Skin of body (tissue), 2 donors: ENCODE measurements around the gene IGSF23. TPM values are rescaled to one million over a fixed set of nuclear protein-coding genes. Genes with fewer than 3 reads are reported as not detected.
"Not testable (repeated sequence)": the region's sequence is repeated elsewhere in the genome, so short reads cannot be mapped to it uniquely, and the experiment has no call there.

Experiments
- DNase-seq: peaks from one replicate; lab custom pipeline; 2025; lab: John Stamatoyannopoulos, UW
- total RNA-seq: library from RNA; depleted of rRNA; stranded (reverse); fragments of >200 nt; gene quantifications from one replicate; pipeline ENCODE4 v1.2.3, GENCODE V29; 2014

Gene IGSF23
- total RNA-seq, 1 donor from 2014 or later, result not detected

GRCh38 chr19:44663996-44664395 is 50.6 kb downstream of the IGSF23 start:
- DNase-seq, result no peak

DNA sequence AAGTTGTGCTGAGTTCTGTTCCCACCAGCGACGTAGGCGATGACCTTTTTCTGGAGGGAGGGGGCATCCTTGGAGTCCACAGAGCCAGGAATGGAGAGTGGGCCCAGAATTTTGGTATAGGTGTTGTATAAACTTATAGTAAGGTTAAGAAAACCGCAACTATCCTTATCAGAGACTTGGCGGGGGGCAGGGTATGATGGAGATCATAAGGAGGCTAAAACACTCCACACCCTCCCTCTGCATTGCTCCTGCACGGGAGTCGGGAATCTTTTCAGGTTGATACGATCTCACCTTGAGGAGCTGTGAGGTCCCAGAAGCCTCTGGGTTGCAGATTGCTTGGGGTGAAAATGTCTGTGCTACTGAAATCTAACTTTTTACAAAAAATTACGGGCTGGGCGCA is 51.6 kb downstream of the IGSF23 start:
- DNase-seq, result no peak

DNA sequence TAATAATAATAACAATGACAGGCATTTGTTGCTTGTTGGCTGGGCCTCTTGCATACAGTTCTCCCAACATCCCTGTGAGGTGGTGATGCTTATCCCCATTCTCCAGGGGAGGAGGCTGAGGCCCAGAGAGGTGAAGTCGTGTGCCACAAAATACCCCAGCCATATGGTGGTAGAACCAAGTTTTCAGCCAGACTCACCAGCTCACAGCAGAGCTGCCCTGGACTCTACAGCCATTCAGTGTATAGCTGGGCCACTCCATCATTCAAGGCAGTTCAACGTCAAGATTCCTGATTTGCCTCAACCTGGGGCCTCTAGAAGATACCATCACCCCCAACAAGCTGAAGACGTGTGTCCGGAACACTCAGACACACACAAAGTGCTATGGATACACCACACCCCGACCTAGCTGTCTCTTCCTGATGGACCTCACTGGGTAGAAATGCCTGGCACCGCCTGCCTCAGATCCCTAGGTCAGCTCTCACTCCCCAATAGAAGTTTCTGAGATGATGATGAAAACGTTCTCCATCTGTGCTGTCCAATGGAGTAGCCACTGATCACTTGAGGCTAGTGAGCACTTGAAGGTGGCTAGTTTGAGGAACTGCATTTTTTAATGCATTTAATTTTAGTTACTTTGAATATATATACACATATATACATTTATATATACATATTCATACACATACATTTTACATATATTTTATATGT is 53.6 kb downstream of the IGSF23 start:
- no peak for DNase-seq

DNA sequence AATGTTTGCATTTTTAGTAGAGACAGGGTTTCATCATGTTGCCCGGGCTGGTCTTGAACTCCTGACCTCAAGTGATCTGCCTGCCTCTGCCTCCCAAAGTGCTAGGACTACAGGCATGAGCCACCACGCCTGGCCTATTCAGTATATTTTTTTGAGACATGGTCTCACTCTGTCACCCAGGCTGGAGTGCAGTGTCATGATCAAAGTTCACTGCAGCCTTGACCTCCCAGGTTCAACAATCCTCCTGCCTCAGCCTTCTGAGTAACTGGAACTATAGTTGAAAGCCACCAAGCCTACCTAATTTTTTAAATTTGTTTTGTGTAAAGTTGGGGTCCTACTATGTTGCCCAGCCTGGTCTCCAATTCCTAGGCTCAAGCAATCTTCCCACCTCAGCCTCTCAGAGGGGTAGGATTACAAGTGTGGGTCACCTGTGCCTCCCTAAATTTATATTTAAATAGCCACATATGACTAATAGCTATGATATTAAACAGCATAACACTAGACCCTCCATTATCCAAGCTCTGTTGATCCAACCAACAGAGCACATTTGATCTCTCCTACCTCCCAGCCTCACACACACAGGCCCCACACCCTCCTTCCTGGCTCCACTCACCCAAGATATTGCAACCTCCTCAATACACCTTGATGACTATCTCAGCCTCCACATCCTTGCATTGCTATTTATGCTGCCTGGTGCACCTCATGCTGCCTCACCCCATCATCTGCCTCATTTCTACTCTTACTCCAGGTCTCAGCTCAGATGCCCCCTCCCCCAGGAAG is 55.8 kb downstream of the IGSF23 start:
- DNase-seq, result no peak

DNA sequence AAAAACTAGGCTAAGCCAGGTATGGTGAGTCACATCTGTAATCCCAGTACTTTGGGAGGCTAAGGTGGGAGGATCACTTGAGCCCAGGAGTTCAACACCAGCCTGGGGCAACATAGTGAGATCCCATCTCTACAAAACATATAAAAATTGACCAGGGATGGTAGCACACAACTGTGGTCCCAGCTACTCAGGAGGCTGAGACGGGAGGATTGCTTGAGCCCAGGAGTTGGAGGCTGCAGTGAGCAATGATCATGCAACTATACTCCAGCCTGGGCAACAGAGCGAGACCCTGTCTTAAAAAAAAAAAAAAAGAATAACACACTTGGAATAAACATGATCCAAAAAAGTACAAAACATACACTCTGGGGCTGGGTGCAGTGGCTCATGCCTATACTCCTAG is 56.7 kb downstream of the IGSF23 start:
- DNase-seq, result not testable (repeated sequence)

DNA sequence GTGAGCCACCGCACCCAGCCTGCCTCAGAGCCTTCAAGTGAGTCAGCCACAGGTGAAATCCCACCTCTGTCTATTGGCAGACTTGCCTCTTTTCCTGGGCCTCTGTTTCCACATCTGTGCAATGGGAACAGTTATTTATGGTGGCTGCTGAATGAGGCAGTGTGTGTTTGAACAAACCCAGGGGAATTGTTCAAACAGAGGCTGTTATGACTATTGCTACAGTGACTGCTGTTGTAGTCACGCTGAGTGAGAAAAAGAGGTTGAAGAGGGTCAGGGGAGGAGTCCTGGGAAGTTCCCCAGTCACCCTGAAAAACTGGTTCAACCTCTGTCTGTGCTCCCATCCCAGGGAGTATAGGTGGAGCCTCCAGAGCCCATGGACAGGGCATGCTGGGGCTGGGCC is 58.0 kb downstream of the IGSF23 start, which contains the start of gene CEACAM19:
CEACAM19 (plus strand) TSS at position 83 of the 400 bp plus-strand sequence. CDS start 450 bp downstream, outside the sequence.
- no peak for DNase-seq

DNA sequence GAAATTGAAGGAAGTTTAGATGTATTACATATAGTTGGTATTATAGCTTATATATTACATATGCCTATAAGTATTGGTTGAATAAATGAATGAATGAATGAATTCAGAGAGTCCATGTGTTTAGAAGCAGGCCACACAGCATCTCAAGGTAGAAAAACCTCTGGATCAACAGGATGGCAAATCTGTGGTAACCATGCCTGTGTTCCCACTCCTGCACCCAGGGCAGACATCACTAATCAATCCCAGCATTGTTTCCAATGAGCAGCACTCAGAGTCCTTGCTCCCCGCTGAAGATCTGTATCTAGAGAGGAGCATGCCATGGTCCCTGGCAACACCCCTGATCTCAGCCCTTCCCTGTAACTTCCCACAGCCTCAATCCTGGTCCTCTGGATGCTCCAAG is 58.9 kb downstream of the IGSF23 start:
- no peak for DNase-seq

DNA sequence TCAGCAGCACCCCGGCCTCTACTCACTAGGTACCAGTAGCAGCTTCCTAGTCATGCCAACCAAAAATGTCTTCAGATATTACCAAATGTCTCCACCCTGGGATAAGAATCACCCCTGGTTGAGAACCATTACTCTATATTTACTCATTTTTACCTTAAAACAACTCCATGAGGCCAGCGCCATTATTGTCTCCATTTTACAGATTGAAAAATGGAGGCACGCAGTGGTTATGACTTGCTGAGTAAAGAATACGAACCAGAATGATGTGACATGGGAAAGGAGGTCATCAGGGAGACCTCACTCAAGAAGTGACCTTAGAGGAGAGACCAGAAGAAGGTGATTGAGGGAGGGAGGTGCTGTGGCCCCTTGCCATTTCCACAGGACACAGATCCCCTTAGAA is 60.1 kb downstream of the IGSF23 start:
- no peak for DNase-seq

- no peak for DNase-seq
Observed at GRCh38 chr19:44675521-44675920, 62.2 kb downstream of the IGSF23 start.

DNA sequence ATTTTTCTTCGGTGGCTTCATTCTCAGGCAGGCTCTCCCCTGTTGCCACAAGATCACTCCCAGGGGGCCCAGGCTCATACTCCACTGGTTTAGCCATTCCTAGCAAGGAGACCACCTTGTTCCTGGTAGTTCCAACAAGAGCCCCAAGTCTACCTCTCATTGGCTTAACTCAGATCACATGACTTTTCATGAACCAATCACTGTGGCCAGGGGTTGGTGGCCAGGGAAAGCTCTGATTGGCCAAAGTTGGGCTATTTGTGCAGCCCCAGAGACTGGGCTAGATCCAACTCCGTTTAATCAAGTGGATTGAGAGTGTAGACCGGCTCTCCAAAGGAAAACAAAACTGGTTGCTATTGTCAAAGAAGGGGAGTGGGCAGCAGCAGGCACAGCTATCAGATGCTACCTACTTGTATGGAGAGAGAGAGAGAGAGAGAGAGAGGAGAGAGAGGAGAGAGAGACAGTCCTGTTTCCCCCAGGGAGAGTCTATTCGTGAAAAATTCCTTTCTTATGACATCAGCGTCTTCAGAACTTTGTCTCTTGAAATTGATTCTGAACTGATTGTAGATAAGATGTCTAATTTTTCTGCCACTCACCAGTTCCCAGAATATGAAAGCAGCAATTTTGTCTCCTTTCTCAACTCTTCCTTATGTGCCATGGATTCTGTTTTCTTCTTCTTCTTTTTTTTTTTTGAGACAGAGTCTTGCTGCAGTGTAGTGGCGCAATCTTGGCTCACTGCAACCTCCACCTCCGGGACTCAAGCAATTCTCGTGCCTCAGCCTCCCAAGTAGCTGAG is 63.9 kb downstream of the IGSF23 start:
- DNase-seq, result peak; percentile 17

DNA sequence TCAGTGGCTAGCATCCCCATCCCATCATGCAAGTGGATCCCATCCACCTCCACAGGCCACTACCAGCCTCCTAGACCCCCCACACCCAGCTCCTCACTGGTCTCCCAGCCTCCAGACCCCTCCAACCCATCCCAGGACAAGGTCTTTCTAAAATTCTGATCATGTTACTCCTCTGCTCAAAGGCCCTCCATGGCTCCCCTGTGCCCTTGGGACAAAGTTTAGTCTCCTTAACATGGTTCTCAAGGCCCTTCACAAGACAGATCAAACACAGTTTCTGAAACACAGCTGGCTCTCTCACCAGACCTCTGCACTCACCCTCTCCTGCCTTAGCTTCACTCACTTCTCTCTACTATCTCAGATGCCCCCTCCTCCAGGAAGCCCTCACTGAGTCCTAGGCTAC is 67.2 kb downstream of the IGSF23 start:
- DNase-seq, result no peak

- DNase-seq, result no peak
Observed at GRCh38 chr19:44681992-44682790, 68.8 kb downstream of the IGSF23 start.

DNA sequence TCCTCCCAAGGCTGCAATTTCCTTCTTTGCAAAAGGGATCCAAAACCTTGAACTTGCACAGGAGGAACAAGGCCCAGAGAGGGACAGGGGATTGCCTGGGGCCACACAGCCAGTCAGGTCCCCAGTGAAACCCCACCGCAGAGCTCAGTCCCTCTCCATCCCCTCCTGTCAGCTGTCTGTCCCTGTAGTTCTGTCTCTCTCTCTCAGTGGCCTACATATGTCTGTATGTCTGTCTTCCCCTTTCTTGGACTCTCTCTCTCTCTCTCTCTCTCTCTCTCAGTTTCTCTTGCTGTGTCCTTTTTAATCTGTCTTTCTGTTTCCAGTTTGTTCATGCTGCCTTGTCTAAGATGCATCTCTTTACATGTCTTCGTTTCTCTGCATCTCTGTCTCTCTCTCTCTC is 69.4 kb downstream of the IGSF23 start:
- DNase-seq, result no peak

DNA sequence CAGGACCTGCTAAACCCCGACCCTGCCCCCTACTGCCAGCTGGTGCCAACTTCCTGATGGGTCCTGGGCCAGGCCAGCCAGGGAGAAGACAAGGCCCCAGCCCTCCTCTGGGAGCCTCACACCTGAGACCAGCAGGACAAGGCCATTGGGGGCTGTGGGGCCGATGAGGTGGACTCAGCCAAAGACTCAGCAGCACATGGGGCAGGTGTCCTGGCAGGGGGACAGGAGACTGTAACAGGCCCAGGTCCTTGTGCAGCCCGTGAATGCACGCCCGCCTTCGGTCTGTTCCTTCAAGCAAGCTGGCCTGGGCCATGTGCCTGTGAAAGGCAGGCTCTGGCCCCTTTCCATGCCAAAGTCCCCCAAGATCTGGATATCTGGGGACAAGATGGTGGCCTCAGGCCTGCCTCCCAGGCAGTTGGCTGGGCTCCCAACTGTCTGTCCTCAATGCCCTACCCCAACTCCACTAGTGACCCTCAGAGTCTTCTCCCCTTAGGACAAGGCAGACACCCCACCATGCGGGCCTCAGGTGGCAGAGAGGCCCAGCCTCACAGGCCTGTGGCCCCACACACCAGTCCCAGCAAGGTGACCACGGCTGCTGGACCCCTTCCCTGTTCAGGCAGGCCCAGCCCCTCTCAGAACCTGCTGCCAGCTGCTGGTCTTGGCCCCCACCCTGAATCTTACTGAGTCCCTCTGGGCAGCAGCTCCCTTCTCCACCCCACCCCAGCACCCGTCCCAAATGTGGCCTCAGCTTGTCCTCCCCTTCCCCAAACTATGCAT is 70.3 kb downstream of the IGSF23 start:
- DNase-seq, result no peak

DNA sequence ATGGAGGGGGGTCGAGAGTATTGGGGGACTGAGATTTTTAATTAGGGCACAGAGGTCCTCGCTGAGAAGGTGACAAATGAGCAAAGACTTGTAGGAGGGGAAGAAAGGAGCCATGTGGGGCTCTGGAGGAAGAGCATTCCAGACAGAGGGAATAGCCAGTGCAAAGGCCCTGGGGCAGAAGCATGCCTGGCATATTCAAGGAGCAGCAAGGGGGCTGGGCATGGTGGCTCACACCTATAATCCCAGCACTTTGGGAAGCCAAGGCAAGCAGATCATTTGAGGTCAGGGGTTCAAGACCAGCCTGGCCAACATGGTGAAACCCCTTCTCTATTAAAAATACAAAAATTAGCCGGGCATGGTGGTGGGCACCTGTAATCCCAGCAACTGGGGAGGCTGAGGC is 71.0 kb downstream of the IGSF23 start:
- DNase-seq, result not testable (repeated sequence)

DNA sequence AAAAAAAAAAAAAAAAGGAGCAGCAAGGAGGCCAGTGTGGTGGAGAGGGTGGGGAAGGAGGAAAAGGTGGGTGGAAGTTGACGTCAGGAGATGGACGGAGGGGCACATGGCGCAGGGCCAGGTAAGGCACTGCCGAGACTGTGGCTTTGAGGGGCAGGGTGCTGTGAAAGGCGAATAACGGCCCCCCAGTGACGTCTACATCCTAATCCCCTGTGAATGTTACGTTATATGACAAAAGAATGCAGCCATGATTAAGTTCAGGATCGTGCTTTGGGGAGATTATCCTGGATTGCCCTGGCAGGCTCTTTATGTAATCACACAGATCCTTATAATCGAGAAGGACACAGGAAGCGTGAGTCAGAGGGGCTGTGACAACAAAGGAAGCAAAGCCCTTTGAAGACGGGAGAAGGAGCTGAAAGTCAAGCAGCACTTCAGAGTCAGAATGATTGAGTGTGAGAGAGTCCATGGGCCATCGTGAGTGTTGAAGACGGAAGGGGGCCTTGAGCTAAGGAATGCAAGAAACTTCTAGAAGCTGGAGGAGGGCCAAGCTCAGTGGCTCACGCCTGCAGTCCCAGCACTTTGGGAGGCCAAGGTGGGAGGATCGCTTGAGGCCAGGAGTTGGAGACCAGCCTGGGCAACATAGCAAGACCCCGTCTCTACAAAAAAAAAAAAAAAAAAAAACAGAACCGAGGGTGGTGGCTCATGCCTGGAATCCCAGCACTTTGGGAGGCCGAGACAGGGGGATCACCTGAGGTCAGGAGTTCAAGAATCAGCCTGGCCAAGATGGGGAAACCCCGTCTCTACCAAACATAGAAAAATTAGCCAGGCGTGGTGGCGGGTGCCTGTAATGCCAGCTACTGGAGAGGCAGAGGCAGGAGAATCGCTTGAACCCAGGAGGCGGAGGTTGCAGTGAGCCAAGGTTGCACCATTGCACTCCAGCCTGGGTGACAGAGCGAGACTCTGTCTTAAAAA is 71.8 kb downstream of the IGSF23 start:
- DNase-seq, result peak; percentile 30

DNA sequence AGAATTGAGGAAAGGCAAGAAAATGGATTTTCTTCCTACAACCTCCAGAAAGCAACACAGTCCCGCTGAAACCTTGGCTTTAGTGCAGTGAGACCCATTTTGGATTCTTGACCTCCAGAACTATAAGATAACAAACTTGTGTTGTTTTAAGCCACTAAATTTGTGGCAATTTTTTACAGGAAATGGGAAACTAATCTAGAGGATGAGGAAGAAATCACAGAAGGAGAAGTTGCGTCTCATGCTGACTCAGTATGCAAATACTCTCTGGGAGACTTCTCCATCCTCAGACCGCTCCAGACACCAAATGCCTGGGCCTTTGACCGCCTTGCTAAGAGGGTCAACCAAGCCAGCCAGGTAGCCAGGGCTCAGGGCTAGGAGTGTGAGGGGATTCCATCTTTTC is 72.5 kb downstream of the IGSF23 start:
- no peak for DNase-seq
